NB4 (cell line): ENCODE data around the gene AP2B1.

Experiments used
- CTCF ChIP-seq: IDR thresholded peaks from one replicate; pipeline ENCODE4 v1.5.1; 2012; ENCODE audit warnings: low read depth, low read length
- MAX ChIP-seq: IDR thresholded peaks from 2 replicates; pipeline ENCODE4 v1.6.1; 2011; ENCODE audit warnings: low read depth, low read length
- MYC ChIP-seq: IDR thresholded peaks from 2 replicates; pipeline ENCODE4 v1.6.1; 2011; ENCODE audit warnings: low read depth, low read length
- POLR2A ChIP-seq: IDR thresholded peaks from 2 replicates; pipeline ENCODE4 v1.6.1; 2011; ENCODE audit warnings: mild to moderate bottlenecking; ENCODE audit not compliant: insufficient read length; ENCODE audit errors: extremely low read depth

- TF ChIP-seq CTCF = no peak
- no peak for TF ChIP-seq MYC
- TF ChIP-seq POLR2A = no peak
- TF ChIP-seq MAX = no peak
Measured at GRCh38 chr17:35752945-35753764, 166.0 kb downstream of the AP2B1 start, which contains the start of gene GAS2L2.
